COLO829 (cell line): ENCODE results near the gene ALX1.

Experiments
- DNase-seq: peaks from one replicate; pipeline ENCODE4 v3.0.0; 2012; ENCODE audit warnings: low spot score

The ALX1 gene

DNA sequence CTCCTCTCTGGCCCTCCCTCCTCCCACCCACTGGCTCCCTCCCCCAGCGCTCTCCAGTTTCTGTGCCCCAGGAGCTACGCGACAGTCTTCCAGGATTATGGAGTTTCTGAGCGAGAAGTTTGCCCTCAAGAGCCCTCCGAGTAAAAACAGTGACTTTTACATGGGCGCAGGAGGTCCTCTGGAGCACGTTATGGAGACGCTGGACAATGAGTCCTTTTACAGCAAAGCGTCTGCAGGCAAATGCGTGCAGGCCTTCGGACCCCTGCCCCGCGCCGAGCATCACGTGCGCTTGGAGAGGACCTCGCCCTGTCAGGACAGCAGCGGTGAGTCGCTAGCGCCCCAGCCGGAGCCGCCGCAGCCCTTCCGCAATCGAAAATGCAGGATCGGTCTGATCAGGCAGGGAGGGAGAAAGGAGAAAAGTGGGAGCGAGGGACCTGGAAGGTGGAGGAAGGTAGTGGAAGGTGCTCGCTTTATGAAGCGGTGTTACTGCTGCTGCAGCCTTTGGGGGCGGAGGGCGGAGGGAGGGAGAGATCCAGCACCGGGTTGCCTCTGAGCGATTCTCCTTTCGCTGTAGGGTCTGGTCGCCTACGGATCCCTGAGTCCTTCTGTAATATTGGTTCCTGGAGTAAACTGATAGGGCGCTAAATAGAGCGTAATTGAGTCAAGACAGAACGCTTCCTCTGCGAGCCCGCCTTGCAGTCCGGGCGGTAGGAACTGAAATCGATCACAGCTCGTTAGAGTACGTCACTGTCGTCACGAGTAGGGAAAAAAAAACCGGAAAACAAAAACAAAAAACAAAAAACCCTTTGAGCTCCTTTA is at the start of gene ALX1:
ALX1 (plus strand) TSS at position 56 of the 819 bp plus-strand sequence; CDS start at position 98, 42 bp downstream.
- DNase-seq = peak; percentile 34

DNA sequence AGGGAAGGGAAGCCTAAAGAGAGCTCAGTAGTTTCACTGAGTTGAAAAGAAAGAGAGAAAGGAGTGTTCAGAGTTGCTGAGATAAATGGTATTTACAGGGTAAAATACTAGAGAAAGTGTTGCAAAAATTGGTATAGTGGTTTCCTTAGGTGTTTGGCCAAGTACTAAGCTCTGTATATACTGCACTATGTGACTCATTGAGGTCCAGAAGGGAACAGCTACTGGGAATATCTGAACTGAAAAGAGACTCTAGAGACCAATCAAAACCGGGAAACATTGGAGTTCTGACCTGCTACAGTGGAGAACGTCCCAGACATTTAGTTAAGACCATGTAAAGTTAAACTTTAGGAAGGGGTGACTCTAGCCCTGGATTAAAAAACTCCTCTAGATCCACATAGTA is 42.7 kb upstream of the ALX1 start:
- DNase-seq = no peak

DNA sequence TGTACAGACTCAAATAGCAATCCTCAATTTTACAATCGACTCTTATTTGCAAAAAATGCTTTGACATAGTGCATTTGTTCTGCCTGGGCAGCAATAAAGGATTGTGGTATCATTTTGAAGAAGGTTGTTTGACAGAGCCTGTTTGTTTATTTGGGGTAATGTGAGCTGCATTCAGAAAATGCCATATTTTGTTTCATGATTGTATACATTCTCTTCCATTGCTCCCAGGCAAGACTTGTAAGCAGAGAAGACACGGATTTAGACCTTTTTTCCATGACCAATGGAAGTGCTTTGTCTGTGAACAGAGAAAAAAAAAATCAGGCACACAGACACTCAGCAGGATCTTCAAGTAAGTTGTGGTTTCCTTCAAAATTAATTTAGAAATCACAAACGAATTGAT is 35.5 kb upstream of the ALX1 start:
- peak; percentile 5 for DNase-seq

DNA sequence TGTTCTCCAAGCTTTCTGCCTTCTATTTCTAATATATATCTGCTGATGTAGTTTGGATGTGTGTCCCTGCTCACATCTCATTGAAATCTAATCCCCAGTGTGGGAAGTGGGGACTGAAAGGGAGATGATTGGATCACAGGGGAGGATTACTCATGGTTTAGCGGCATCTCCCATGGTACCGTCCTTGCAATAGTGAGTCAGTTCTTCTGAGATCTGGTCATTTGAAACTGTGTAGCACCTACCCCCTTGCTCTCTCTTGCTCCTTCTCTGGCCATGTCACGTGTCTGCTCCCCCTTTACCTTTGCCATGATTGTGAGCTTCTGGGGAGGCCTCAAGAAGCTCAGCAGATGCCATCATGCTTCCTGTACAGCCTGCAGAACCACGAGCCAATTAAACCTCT is 26.2 kb upstream of the ALX1 start:
- no peak for DNase-seq

DNA sequence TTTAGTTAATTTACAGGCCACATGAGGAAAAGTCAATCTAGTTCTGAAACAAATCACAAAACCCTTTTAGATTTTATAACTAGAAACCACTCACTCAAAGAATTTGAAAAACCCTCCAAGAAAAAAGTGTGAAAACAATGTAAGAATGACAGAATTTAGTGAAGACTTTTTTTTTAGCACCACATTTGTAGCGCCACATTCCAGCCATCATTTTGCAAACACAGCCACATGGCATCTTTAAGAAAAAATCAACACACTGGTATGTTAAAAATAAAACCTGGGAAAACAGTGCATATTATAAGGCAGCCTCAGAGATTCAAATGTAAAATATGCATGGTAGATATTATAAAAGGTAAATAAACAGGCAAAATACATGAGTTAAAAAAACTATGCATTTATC is 22.3 kb upstream of the ALX1 start:
- no peak for DNase-seq

DNA sequence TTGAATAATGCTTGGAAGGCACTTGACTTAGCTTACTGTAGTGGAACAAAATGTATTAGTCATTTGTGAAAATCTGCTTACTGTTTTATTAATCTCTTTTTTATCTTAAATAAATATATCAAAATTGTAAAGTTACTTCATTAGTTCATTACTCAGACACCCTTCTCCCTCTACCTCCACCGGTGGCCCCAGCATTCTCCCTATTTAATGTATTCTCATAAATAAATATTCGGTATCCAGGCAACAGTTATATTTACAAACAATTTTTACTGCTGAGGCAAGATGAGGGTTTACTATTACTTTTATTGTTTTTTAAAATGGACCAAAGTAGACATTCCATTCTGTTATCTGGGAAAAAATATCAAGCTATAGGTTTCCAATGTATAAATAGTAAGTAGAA is 19.6 kb upstream of the ALX1 start:
- DNase-seq = no peak

DNA sequence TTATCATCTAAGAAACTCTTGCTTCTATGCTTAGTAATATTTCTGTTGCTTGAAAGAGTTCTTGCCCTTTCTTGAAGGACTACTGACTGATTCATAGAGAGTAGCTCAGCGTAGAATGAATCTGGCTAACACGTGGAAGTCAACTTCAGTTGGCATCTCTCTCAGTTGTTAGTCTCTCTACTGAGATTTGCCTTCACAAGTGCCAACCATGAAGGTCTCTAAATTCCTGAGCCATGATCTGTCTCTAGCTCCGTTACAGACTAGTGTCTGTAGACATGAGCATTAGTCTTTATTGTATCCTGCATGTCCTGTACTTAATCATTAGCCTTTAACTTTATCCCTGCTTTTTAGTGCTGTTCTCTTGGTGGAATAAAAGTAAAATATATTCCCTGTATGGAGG is 19.1 kb upstream of the ALX1 start:
- no peak for DNase-seq

DNA sequence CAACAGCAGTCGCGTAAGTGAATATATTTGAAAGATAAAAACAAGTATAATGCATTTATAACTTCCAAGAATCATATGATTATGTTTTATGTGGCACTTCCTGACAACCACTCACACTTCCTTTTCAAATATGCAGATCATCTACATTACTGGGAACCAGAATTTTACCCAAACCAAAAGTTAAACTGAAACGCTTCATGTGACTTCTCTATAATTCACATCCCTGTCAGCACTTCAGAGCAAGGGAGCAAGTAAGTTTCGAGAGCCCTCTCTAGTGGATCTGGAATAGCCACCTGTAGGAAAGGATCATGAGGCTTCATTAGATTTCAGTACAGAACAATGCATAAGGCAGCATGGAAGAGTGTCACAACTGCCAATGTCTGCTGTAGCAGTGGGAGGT is 13.7 kb upstream of the ALX1 start:
- no peak for DNase-seq

DNA sequence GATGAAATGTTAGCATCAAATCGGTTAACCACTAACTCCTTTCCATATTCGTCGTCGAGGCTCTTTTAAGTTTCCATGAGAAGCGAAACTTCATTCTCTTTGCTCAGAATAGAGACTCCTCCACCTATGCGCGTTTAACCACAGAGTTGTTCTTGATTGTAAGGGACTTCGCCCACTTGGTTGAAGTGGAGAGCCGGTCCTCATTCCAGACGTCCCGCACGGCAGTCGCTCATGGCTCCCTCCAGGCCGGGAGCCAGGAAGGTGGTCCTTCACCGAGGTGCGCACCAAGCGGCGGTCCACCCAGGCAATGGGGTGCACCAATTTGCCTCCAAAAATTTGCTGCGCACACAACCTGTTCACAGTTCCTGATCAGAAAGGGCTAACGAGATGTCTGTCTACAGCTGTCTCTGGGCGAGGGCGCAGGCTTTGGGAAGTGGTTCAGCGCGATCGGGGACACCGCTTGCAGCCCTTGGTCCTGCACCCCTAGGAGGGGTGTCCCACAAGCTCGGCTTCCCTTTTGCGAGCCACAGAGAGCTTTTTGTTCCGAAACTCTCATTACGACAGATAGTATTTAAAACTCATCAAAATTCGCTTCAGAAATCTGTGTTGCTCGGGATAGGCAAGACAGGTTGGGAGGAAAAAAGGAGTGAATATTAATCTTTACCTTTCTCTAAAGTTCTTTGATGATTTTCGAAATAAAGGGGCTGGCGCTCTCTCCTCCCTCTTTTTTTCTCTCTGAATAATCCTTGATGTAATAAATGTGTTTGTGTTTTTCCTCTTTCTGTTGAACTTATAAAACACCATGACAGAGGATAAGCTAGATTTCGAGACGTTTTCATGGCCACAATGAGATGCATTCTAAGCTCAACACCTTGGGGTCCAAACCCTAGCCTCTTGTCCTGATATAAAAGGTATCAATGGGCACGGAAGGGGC is 6.4 kb upstream of the ALX1 start:
- DNase-seq = no peak

DNA sequence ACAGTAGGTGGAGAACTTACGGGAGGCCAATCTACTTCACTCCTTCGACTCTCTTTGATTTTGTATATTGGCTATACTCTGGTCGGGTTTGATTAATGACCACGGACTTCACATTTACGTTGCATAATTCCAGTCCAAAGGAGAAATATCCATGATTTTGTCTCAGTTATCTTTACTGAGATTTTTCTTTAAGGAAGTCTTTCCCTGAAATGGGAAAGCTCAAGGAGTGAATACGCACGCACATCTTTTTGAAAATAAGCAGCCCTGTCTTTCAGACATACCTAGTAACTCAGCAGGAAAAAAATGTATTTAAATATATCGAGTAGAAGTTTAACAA is 5.7 kb upstream of the ALX1 start:
- DNase-seq = no peak

DNA sequence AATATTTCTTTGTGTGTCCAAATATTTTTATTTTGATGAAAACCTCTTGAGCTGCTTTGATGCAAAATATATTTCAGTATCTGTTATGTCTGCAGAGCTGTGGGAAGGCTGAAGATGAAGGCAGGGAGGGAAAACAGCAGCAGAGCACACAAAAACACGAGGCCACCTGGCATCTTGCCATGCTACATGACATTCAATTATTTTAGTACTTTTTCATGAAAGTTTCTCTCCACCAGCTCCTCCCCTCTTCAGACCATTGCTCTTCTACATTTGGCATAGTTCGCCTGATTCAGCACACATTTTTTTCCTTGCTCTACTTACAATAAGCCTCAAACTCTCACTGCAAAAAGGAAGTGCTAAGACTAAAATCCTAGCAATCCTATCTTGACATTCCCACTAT is 4.6 kb upstream of the ALX1 start:
- DNase-seq = no peak

DNA sequence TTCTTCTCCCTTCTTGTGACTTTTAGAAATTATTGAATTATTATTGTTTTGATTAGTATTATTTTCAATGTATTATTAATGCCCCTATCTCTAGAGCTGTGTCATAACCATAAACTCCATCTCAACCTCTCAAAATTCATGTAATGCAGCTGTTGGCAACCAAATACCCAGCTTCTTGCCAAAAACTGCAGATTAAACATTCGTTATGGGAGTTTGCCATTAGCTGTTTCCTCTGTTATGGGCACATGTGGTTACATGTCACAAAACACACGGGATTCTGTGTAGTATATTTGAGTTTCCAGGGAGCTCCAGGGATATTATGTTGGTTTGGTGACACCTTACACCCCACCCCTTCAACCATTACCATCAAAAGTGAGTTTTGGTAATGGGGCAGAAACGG is 2.8 kb upstream of the ALX1 start:
- DNase-seq = no peak

DNA sequence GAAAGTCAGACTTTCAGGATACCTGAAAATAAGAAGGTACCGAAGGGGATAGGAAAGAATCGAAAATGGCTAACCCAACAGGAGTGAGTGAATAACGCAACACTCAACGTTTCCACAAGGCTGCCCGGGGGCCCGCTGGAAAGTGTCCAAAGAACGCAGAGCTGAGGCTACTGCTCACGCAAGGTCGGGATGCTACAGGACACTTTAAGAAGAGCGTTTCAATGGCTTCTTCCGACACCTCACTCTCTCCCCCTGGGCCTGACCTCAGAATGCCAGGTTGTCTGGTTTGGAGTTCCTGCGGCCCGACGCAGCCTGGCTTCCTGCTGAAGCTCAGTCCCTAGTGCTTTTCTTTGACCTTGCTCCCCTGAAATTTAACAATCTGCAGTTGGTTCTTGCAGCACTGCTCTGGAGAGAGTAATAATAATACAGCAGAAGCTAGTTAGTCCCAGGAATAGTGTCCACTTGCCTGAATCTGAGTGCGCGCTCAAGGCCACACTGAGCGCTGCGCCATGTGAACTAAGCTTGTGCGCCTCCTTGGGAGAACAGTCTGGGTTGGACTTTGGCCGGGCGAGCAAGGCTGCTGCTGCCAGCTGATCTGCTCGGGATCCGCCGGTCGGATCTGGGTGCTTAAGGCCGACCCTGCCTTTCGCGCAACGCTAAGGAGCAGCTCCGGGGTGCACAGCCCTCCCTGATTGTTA is 2.0 kb upstream of the ALX1 start:
- no peak for DNase-seq

DNA sequence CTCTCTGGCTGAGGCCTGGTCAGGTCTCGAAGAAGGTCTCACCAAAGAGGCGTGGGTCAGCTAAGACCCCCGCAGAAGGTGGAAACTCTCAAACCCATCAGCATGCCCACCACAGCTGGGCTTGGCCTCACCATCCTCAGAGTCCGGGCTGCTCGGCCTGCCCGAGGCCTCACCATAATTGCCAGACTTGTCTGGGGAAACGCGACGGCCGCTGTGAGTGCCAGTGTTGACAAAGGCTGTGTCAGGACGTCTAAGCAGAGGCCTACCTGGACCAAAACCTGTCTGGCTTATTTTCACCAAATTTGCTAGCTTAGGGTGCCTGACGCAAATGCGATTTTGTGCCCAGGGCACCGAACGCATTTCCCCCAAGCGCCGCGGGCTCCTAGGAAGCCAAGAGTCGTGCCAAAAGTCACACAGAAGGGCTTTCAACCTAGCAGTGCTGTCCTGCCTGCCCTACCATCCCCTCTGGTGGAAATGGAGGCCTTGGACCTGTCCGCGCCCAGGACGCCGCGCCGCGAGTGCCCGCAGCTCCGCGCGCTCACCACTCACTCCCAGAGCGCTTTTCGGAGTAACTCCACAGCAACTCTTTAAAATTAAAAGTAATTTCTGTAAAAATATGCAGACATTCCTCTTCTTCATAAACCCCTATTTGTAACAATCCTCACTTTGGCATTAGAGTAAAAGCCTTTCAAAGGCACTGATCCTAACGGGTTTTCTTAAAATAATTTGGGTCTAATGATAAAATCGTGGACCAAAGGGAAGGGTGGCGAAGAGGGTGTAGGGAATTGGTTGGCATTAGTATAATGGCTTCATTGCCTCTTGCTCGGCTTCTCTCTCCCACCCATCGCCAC is 1.2 kb upstream of the ALX1 start:
- no peak for DNase-seq

DNA sequence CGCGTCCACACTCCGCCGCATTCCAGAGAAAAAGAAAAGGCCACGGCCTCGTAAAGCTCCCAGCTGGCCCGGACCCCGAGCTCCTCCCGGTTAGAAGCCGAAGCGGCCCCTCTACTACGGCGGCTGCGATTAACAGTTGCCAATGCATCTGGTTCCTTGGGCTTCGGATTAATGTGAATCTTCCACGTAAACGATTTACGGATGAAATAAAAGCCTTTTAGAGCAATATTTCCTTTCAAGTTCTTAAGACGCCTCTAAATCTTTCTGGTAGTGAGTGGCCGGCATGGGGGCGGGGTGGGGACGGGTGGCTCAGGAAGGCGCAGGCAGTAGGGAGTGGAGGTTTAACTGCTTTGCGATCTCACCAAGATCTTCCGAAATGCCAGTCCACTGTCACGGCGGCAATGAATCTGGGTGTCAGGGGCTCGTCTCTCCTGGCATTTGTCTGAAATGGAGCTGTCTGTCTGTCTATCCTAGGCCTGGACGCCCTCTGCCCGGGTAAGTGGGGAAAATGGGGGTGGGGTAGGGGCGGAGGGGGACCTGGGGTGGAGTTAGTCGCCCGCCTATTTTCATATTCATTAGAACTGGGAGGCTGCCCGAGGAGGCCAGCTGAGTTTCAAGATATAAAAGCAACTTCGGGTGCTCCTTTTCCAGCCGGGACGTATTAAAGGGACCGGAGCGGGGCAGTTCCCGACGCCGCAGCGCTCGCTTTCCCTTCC is 413 bp upstream of the ALX1 start:
- peak; percentile 17 for DNase-seq

DNA sequence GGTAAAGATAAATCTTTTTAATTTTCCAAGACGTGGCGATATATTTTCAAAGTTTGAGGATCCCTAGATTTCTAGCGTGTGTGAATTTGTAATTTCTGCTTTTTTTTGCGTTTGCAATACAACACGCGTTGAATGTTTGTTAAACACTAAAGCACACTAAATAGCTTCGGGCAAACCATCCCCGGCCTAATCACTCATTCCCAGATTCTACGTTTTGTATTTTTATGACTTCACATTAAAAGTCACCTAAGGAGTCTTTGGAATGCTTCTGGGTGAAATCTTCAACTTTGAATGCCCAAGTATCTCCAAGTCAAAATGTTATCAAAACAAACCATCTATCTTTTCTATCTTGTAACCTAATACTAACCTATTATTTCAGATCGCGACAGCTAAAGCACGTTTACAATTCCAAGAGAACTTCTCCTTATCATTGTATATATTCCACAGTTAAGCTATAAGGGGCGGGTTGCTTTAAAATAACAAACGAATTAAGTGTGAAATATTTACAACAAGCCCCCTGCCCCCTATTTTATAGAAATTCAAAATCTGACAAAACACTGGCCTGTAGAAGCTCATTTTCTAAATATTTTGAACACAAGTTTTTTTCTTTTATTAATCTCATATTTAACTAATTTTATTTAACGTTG is 1.1 kb downstream of the ALX1 start:
- no peak for DNase-seq

DNA sequence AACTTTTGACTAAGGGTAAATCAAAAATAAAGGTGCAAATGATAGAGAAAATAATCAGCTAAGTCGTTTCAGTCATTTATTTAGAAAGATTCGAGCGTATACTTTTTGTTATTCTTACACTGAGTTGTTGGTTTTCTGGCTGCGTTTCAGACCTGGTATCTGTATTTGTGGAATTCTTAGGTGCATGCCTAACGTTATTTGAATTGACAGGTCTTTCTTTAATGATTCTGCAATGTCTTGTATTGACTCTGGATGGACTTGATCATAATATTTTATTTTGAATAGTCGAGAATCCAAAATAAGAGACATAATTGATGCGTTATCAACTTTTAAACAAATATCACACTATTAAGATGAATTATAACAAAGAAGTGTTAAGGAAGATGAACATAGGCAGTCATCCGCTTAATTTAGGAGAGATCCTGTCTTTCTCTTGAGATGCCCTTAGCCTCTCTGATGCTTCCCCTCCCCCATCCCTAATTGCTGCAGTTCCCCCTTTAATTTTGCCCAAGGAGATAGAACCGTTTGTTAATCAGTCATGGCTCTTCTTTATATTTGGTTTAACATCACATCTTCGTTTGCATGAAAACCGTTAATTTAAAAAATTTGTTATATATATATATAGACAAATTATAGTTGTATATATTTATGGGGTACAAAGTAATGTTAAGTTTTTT is 1.8 kb downstream of the ALX1 start:
- DNase-seq = no peak

DNA sequence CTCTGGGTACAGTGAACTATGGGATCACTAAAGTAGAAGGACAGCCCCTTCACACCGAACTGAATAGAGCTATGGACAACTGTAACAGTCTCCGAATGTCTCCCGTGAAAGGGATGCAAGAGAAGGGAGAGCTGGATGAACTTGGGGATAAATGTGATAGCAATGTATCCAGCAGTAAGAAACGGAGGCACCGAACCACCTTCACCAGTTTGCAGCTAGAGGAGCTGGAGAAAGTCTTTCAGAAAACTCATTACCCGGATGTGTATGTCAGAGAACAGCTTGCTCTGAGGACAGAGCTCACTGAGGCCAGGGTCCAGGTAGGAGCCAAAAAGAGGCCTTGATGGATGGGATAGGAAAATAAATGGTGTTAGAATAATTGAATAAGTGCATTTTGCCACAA is 3.5 kb downstream of the ALX1 start:
- no peak for DNase-seq

DNA sequence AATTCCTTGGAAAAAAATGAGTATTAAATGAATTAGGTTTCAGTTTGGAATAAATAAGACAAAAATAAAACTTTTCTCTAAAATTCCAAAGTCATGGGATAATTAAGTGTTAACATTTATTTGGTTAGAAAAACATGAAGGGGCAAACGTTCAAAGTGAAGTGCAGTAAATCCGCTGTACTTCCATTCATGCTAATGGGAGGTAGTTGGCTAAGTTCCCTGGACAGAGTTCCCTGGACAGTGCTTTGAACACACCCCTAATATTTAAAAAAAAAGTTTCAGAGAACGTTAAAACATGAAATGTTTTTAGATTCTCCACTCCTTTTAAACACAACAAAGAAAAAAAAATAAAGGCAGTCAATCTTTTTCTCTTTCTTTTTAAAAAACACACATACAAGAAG is 16.3 kb downstream of the ALX1 start:
- DNase-seq = no peak

DNA sequence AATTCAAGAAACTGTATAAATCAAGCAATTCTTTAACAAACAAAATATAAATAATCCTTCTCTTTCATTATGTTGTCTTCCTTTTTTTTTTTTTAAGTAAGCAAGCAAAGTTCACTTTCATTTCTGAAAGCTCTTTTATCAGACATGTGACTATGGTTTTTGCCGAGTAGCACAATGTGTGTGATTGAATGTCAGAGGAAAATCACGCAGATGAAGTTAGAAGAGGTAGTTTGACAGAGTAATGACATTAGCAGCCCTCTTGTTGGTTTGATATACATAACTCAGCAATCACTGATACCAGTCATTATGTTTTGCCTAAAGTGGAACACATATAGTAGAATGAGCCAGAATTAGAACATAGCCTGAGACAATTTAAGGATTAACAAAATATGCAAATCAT is 19.0 kb downstream of the ALX1 start:
- peak; percentile 30 for DNase-seq
